Putamen (tissue), 1 donor: Measurements from ENCODE around the gene HERPUD1.

Experiments
- DNase-seq: peaks from one replicate; pipeline ENCODE4 v3.0.0-alpha.2; 2016; ENCODE audit warnings: low spot score

HERPUD1 gene

DNA sequence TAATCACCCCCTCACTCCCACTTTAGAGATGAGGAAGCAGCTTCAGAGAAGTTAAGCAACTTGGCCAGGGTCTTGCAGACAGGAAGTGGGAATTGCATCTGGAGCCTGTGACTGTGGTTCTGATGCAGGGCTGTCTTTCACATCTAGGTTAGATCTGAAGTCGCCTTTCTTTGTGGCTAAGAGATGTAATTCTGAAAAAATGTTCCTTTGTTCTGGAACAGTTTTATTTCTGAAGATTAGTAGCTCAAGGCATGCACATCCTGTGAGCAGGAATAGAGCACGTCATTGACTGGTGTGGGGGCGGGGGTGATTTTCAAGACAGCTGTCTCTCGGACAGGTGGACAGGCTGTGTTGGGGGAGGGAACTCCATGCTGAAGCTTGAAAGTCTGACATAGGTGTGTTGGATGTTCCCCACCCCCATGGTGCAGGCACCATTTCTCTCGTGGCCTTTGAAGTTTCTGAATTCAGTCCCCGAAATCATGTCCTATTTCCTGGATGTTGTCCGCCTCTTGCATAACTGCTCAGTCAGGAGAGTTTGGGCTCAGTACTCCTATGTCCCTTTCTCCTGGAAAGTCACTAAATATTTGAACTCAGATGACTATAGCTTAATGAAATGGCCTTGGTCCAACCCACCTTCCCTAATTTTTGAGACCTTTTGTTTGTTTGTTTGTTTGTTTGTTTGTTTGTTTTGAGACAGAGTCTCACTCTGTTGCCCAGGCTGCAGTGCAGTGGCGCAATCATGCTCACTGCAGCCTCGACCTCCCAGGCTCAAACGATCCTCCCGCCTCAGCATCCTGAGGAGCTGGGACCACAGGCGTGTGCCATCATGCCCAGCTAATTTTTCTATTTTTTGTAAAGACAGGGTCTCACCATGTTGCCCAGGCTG, 21.0 kb upstream of the HERPUD1 start:
- DNase-seq, result peak; percentile 22

GRCh38 chr16:56911771-56912571, 20.0 kb upstream of the HERPUD1 start:
- DNase-seq, result peak; percentile 36

DNA sequence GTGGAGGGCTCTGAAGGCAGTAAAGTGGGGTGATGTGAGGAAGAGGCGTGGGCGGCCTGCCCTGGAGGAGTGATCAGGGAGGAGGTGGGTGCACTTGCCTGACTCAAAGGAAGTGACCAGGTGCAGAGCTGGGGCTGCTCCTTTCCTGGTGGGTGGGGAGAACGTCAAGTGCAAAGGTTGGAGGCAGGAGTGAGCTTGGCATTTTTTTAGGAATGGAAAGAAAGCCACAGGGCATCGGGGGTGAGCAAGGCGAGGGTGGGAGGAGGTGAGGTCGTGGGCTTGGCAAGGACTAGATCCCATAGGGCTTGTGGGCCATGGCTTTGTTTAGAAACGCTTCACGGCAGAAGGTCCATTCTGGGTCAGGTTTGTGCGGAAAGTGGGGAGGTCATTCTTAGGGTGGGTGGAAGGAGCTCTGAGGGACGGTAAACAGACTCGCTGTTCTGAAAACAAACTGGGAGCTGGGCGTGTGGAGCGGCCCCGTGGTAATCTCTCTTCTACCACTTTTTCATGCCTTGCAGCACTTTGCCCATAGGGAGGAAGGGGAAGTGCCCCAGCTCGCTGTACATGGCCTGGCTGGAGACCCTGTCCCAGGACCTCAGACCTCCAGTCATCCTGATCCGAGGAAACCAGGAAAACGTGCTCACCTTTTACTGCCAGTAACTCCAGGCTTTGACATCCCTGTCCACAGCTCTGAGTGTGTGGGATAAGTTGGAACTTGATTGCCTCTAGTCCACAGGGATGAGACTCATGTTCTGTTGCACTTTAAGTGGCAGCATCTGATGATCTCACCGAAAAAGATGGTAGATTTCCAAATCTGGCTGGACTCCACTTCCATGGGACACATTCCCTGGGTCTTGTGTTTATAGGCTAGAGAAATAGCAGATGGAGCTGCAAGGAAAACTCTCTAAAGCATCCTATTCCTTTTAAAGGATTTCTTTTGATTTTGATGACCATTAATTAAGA, 18.9 kb upstream of the HERPUD1 start:
- no peak for DNase-seq

- no peak for DNase-seq
Measured at GRCh38 chr16:56914896-56915295, 17.0 kb upstream of the HERPUD1 start.

DNA sequence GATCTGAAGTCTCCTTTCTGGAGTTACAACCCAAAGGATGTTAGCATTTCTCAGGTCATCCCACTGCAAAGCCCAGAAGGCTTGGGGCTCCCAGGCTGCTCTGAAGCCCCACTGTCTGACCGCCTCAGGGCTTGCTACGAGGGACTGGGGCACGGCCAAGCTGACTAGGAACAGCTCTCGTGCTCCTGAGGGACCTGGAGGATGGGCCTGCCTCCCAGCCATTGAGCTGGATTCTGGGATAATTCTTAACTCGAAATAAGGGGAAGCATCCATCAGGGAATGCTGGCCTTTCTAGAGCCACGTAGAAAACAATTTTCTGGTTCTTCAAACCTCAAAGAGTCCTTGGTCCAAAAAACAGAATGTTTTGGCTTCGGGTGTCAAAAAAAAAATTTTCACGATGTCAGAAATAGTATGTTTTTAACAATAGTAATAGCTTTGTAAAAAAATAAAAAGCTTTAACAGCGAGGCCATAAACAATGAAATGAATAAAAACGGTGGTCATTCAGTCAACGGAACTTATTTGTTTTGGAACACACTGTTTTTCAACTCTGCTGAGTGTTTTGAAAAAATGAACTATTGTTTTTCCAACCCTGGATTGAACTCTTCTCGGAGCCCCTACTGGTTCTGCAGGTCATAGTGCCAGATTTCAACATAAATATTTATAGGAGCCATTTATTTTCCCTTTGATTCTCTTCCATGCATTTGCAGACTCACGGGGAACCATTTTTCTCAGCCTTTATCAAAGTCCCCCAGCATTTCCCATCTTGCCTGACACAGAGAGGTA, 16.4 kb upstream of the HERPUD1 start:
- peak; percentile 17 for DNase-seq

DNA sequence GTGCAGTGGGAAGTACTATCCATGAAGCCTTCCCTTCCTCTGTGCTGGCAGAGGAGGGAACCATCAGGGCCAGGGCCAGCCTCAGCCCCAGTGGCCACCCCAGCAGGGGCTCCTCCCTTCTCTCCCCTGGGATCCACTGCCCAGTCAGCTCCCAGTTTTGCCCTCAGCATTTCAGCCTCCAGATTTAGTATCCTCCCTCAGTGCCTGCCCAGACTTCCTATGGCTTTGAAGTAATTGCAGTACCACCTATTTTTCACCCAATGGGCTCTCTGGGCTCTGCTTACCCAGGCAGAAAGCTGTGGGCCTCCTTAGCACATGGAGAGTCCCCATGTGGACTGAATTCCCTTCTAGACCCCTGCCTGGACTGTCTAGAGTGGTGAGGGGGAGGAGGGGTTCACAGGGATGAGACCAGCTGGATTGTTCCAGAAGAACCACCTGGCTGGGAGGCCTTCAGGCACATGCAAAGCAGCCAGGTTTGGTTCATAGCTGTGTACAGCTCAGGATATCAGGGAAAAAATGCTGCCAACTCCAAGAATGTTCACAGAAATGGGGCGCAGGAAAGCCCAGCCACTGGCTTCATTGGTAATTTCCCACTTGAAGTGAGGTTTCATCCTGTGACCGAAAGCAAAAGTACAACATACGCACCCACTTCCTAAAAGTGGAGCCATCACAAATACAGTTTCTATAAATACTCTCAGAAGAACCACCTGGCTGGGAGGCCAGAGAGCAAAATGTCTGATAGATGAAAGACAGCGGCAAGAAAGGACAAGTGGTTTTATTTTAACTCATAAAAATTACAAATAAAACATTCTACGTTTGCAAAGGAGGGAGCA, 15.2 kb upstream of the HERPUD1 start:
- DNase-seq, result no peak

- no peak for DNase-seq
Measured at GRCh38 chr16:56918467-56919012, 13.4 kb upstream of the HERPUD1 start.

GRCh38 chr16:56919099-56919800, 12.7 kb upstream of the HERPUD1 start:
- DNase-seq, result no peak

DNA sequence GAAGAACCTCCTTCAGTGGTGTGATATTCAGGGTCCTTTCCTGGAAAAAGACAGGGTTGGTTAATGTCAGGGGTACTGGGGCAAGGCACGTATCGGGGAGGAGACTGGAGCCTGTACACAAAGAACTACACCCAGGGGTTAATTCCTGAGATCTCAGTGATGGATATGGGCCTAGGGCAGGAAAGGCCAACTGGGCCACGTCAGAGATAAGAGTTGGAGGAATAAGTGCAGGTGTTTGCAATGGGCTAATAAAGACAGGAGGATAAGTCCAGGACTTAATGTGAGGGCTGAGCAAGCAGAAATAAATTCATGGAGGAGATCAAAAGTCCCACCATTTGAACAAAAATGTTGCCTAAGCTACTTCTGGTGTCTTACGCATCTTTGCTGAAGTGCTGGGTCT, 10.4 kb upstream of the HERPUD1 start:
- DNase-seq, result no peak

DNA sequence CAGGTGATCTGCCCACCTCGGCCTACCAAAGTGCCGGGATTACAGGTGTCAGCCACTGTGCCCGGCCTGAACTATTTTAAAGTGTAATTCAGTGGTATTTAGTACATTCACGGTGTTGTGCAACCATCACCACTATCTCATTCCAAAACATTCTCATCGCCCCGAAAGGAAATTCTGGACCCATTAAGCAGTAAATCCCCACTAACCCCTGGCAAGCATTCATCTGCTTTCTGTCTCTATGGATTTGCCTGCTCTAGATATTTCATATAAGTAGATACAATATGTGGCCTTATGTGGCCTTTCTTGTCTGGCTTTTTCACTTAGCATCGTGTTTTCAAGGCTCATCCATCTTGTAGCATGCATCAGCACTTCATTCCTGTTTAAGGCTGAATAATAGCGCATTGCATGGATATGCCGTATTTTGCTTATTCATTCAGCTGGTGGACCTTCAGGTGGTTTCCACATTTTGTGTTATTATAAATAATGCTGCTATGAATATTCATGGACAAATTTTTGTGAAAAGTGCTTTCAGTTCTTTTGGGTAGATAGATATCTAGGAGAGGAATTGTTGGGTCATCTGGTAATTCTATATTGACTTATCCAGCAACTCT, 8.4 kb upstream of the HERPUD1 start:
- DNase-seq, result no peak

DNA sequence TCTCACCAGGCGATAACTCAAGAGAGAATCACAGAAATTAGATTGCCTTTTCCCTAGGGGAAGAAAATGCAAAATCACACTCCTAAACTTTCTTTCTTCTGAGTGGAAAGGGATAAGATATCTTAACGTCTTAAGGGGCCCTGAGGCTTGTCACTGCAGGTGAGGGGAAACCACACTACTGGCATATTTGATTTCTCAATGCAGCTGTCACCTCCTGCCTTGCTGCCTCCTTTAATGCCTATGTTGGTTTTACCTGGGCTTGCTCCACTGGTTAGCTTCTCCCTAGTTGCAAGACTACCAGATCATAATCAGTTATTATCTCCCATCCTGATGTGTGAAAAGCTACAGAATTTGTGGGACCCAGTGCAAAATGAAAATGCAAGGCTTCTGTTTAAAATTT, 4.5 kb upstream of the HERPUD1 start:
- no peak for DNase-seq

DNA sequence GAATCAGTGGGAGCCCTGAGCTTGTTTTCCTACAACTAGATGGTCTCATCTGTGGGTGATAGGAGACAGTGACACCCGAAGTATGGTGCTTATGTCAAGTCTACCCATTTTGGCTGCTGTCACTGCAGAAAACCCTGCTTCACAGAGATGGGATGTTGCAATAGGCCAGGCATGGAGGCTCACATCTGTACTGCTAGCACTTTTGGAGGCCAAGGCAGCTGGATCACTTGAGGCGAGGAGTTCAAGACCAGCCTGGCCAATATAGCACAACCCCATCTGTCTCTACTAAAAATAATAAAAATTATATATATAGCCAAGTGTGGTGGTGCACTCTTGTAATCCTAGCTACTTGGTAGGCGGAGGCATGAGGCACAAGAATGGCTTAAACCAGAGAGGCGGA, 2.3 kb upstream of the HERPUD1 start:
- no peak for DNase-seq

DNA sequence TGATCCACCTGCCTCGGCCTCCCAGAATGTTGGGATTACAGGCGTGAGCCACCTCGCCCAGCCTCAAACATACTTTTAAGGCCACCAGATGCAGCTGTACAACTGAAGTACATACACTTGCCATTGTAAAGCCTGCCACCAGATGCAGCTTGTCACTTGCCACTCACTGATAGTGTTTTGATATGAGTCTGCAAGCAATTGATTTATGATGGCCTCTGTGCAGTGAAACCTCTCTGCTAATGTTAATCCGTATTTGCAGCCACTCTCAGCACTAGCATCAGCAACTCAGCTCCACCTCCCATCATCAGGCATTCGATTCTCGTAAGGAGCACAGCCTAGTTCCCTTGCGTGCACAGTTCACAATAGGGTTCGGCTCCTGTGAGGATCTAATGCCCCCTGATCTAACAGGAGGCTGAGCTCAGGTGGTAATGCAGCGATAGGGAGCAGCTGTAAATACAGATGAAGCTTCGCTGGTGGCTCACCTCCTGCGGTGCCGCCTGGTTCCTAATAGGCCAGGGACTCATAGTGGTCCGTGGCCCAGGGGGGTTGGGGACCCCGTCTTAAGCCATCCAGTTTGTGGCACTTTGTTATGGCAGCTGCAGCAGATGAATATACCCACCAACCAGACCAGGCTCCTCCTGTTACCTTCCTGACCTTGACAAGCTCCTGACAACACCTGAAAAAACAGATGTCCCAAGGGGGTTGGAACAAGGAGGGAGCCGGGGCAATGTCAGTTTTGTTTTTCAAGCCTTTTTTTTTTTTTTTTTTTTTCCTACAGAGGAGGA, 1.3 kb upstream of the HERPUD1 start:
- DNase-seq, result no peak

DNA sequence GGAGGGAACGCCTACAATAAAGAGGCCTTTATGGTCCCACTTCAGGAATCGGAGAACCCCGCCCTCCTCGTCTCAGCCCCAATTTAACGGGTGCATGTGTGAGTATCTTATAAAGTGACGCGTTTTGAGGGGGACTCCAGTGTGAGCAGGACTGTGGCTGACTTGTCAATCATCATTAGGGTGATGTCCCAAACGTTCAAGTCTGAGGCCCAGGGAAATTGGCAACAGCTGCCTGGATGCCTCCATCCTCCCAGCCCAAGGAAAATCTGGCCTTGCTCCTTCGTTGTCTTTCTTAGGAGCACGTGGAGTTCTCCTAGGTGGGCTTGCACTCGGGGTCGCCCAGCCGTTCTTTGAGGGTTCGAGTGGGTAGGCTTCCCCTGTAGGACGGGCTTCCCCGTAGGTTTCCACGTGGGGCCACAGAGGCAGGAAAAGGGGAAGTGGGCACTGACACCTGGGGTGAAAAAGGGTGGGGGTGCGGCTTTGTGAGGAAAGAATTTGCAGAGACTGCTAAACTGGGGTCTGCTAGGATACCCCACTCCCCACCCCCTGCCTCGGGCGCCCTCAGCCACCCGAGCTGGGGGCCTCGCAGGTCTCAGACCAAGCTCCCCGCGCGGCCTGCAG, 561 bp upstream of the HERPUD1 start:
- no peak for DNase-seq

GRCh38 chr16:56932721-56933619, 1.0 kb downstream of the HERPUD1 start:
- DNase-seq, result peak; percentile 84

DNA sequence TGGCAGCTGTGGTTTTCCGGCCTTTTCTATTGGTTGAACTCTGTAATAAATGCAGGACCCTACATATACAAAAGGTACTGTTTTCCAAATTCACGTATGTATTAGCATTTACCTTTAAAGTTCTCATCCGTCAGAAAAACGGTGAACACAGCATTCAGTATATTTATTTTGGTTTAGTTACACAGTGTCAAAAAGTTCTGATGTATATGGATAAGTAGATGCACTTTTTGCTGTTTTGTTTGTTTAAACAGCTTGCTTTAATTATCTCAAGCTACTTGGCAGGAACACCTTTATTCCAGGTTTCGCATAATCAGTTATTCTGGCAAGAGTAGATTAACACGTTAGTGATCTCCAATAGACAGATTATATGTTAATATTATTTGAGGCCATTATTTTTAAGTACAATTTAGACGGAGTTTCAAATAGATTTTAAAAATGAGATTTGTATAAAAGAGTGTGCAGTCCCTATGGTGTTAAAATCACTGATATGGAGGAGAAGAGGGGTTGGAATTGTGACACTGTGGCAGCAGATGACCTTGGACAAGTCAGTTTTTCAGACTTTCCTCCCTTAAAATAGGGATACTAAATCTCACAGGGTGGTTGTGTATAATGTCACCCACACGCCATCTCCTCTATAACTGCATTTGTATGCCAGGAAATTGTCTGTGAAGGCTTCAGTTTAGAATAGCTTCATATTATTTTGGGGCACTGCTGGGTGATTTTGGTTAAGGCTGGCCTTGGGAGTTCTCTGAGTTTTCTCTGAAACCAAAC, 2.1 kb downstream of the HERPUD1 start:
- no peak for DNase-seq
